GM10266 (cell line): Measurements from ENCODE around the gene HHAT.

Experiments
- DNase-seq: peaks from one replicate; pipeline ENCODE4 v3.0.0; 2012; ENCODE audit errors: extremely low spot score
- CTCF ChIP-seq: IDR thresholded peaks from 2 replicates; pipeline ENCODE4 v1.5.1; 2012; ENCODE audit warnings: mild to moderate bottlenecking, low read depth; ENCODE audit not compliant: control insufficient read depth, insufficient read depth; ENCODE audit errors: missing control alignments

HHAT gene

GRCh38 chr1:210315529-210315928 is 13.2 kb upstream of the HHAT start:
- DNase-seq: no peak

GRCh38 chr1:210321131-210321530 is 7.6 kb upstream of the HHAT start:
- no peak for TF ChIP-seq CTCF
- no peak for DNase-seq

More at GRCh38 chr1:210315529-210315928, 13.2 kb upstream of the HHAT start:
- TF ChIP-seq CTCF: no peak

GRCh38 chr1:210321552-210321951 is 7.2 kb upstream of the HHAT start:
- no peak for TF ChIP-seq CTCF
- DNase-seq: no peak

DNA sequence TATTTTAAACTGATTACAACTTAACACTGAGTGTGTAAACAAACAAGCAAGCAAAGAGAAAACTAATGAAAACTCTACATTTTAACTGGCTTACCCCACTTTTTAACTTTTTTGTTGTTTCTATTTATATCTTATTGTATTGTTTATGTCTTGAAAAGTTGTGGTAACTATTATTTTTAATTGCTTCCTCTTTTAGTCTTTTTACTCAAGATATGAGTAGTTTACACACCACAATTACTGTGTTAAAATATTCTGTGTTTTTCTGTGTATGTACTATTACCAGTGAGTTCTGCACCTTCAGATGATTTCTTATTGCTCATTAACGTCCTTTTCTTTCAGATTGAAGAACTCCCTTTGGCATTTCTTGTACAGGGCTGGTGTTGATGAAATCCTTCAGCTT is 4.7 kb upstream of the HHAT start:
- no peak for DNase-seq
- TF ChIP-seq CTCF: no peak

DNA sequence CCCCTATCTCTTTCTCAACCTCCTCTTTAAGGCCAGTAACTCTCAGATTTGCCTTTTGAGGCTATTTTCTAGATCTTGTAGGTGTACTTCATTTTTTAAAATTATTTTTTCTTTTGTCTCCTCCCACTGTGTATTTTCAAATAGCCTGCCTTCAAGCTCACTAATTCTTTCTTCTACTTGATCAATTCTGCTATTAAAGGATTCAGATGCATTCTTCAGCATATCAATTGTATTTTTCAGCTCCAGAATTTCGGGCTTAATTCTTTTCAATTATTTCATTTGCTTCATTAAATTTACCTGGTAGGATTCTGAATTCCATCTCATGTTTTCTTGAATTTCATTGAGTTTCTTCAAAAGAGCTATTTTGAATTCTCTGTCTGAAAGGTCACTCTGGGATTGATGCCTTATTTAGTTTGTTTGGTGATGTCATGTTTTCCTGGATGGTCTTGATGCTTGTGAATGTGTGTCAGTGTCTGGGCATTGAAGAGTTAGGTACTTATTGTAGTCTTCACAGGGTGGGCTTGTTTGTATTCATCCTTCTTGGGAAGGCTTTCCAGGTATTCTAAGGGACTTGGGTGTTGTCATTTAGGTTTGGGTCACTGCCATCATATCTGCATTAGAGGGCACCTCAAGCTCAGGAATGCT is 3.6 kb upstream of the HHAT start:
- no peak for TF ChIP-seq CTCF
- DNase-seq: no peak

GRCh38 chr1:210328032-210328745 is 513 bp upstream of the HHAT start:
- no peak for DNase-seq
- no peak for TF ChIP-seq CTCF

- no peak for DNase-seq
- TF ChIP-seq CTCF: no peak
Observed at GRCh38 chr1:210330279-210330866, 1.7 kb downstream of the HHAT start.
